ENCODE results near the gene SRSF3. TPM values are rescaled to one million over a fixed set of nuclear protein-coding genes. Genes with fewer than 3 reads are reported as not detected.
"Not testable (repeated sequence)": the region's sequence is repeated elsewhere in the genome, so short reads cannot be mapped to it uniquely, and the experiment has no call there.

Gene SRSF3
- total RNA-seq, 2 donors from 2014 or later: 170 to 190 TPM

GRCh38 chr6:36631326-36632011 is 37.3 kb downstream of the SRSF3 start:
- DNase-seq (ENCODE audit: low spot score): no peak
- intact Hi-C loops (cut with DNase I): no loop called here

GRCh38 chr6:36633370-36633769 is 39.2 kb downstream of the SRSF3 start:
- no peak for DNase-seq (ENCODE audit: low spot score)
- intact Hi-C loops (cut with DNase I): no loop called here

GRCh38 chr6:36633915-36634314 is 39.8 kb downstream of the SRSF3 start:
- no peak for DNase-seq (ENCODE audit: low spot score)
- intact Hi-C loops (cut with DNase I): no loop called here

GRCh38 chr6:36634317-36635108 is 40.4 kb downstream of the SRSF3 start:
- intact Hi-C loops (cut with DNase I): loop anchor here in 1 of 2 donors (1.0 kb wide), 1 partner anchor 22 kb away; no protein-coding TSS in a partner anchor
- no peak for DNase-seq (ENCODE audit: low spot score)

GRCh38 chr6:36636283-36636682 is 42.1 kb downstream of the SRSF3 start:
- intact Hi-C loops (cut with DNase I): no loop called here
- no peak for DNase-seq (ENCODE audit: low spot score)

GRCh38 chr6:36636687-36637418 is 42.7 kb downstream of the SRSF3 start:
- intact Hi-C loops (cut with DNase I): no loop called here
- DNase-seq (ENCODE audit: low spot score): peak; percentile 42

- intact Hi-C loops (cut with DNase I): no loop called here
These were observed 44.4 kb downstream of the SRSF3 start for GRCh38 chr6:36638579-36638978.

GRCh38 chr6:36639171-36639808 is 45.1 kb downstream of the SRSF3 start:
- intact Hi-C loops (cut with DNase I): no loop called here
- DNase-seq (ENCODE audit: low spot score): no peak

More at GRCh38 chr6:36638579-36638978, 44.4 kb downstream of the SRSF3 start:
- no peak for DNase-seq (ENCODE audit: low spot score)

- no peak for DNase-seq (ENCODE audit: low spot score)
- intact Hi-C loops (cut with DNase I): no loop called here
These were observed 47.4 kb downstream of the SRSF3 start for GRCh38 chr6:36641543-36641942.

GRCh38 chr6:36642913-36643817 is 49.0 kb downstream of the SRSF3 start:
- DNase-seq (ENCODE audit: low spot score): peak; percentile 95
- intact Hi-C loops (cut with DNase I): no loop called here

- intact Hi-C loops (cut with DNase I): no loop called here
These were observed 49.8 kb downstream of the SRSF3 start for GRCh38 chr6:36643977-36644376.

GRCh38 chr6:36649086-36649485 is 54.9 kb downstream of the SRSF3 start:
- intact Hi-C loops (cut with DNase I): no loop called here
- DNase-seq (ENCODE audit: low spot score): no peak

More at GRCh38 chr6:36643977-36644376, 49.8 kb downstream of the SRSF3 start:
- no peak for DNase-seq (ENCODE audit: low spot score)

- DNase-seq (ENCODE audit: low spot score): no peak
- intact Hi-C loops (cut with DNase I): no loop called here
These were observed 55.7 kb downstream of the SRSF3 start for GRCh38 chr6:36649701-36650484.

GRCh38 chr6:36650848-36651478 is 56.8 kb downstream of the SRSF3 start:
- intact Hi-C loops (cut with DNase I): no loop called here
- DNase-seq (ENCODE audit: low spot score): no peak

GRCh38 chr6:36651659-36652379 is 57.7 kb downstream of the SRSF3 start:
- DNase-seq (ENCODE audit: low spot score): no peak
- intact Hi-C loops (cut with DNase I): no loop called here

GRCh38 chr6:36654469-36654868 is 60.3 kb downstream of the SRSF3 start:
- DNase-seq (ENCODE audit: low spot score); intact Hi-C loops (cut with DNase I): not testable (repeated sequence)

All from posterior vena cava (tissue), 2 donors.